ENCODE data around the gene ADARB1. TPM values are rescaled to one million over a fixed set of nuclear protein-coding genes. Genes with fewer than 3 reads are reported as not detected.

The ADARB1 gene
- total and polyA plus RNA-seq, 2 of the 4 experiments (the other 2 are of a cell fraction), result 39.8 to 47.3 TPM

DNA sequence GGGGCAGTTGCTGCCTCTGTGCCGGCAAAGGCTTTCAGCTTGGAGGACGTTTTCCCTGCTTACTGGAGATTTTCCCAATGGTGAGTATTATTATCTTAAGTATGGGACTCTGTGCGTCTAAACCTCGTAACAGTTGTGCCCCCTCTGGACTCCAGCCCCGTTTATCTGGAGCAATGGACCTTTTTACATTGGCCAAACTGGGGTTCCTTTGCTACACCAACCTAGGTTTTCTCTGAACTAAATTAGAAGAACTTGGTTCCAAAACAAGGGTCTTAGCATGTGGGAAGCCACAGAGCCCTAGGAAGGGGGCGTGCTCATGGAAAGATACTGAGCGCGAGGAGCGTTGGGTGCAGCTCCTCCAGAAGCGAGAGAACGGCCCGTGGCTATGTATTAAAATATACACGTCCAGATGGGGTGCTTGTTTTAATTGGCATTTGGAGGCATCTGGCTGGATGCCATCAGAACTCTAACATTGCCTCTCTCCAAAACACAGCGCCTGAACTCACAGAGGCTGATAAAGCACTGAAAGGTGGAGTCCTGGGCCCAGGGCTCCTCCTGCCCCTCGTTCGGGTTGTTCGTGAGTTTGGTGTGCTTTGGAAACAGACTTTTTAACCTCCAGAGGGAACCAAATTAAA, 184.9 kb downstream of the ADARB1 start:
- DNase-seq, result no peak
- WGBS, 2 experiments (ENCODE audit: extremely low coverage in 2 of 2, insufficient read length in 1 of 2), result no CpG with 5 or more reads among the region's 17 CpGs
- peaks cover 7% of the 10 kb centered on the region; the same call in 1 of the 2 replicates for H3K9me1 ChIP-seq (ENCODE audit: insufficient read depth, low read length)
- H2BK5ac ChIP-seq (ENCODE audit: low read depth, low read length, poor library complexity, severe bottlenecking), result no peak overlapping the region
- BruUV-seq (replicated peaks), result no TSS peak
- intact Hi-C loops (cut with micrococcal nuclease), result no loop called here
- no peak overlapping the region for H4K5ac ChIP-seq (ENCODE audit: low read depth, low read length)
- H3K4me1 ChIP-seq (ENCODE audit: control insufficient read depth, insufficient read depth, low read length), result peaks cover 2% of the 10 kb centered on the region; the same call in 1 of the 2 replicates
- H3K4ac ChIP-seq (ENCODE audit: low read depth, low read length), result no peak overlapping the region
- no peak overlapping the region for H3K14ac ChIP-seq (replicated peaks; ENCODE audit: low read depth, low read length)
- H4K20me1 ChIP-seq (ENCODE audit: insufficient read depth, low read length), result peaks cover 20% of the 10 kb centered on the region; the same call in 1 of the 2 replicates
- H2BK20ac ChIP-seq (ENCODE audit: low read depth, low read length), result no peak overlapping the region
- no peak overlapping the region for H4K8ac ChIP-seq (ENCODE audit: low read depth in 2 of 2, low read length in 2 of 2)
- dilution Hi-C loops (cut with HindIII; ENCODE audit: low sequenced_read_pairs, unreplicated experiment), result no loop called here
- ChIA-PET CTCF (no interaction called here), POLR2A (ENCODE audit: unreplicated experiment) (no interaction called here)
- H3K18ac ChIP-seq (ENCODE audit: low read depth, low read length), result no peak overlapping the region
- no peak overlapping the region for H3K9ac ChIP-seq (ENCODE audit: low read depth, low read length)
- peaks cover 19% of the 10 kb centered on the region for H3K27me3 ChIP-seq (ENCODE audit: control insufficient read depth, insufficient read depth, low read length)
- H3K36me3 ChIP-seq (ENCODE audit: control insufficient read depth, insufficient read depth, low read length), result peaks cover 20% of the 10 kb centered on the region
- no peak overlapping the region for H4K91ac ChIP-seq (ENCODE audit: insufficient read depth, low read depth, low read length)
- in situ Hi-C loops (cut with MboI; ENCODE audit: low sequenced_read_pairs), result no loop called here
- H2BK15ac ChIP-seq (ENCODE audit: low read depth, low read length), result no peak overlapping the region
- no peak overlapping the region for H3K56ac ChIP-seq (ENCODE audit: extremely low read depth, insufficient read depth, low read length)
- TF ChIP-seq POLR2A (IDR thresholded peaks at IDR 0.05; ENCODE audit: low read depth, low read length) (no peak), MXI1 (IDR thresholded peaks at IDR 0.05; ENCODE audit: borderline replicate concordance, low read depth, low read length) (no peak), RCOR1 (IDR thresholded peaks at IDR 0.05; ENCODE audit: insufficient replicate concordance, low read length) (no peak)
- H3K9me3 ChIP-seq (ENCODE audit: control insufficient read depth, insufficient read depth, low read length), result no peaks in the 10 kb centered on the region
- H2AK9ac ChIP-seq (replicated peaks; ENCODE audit: low read depth, low read length, poor library complexity), result no peak overlapping the region
- peaks cover 0 to 7% of the 10 kb centered on the region in 2 experiments; a peak in 1 of 4 replicates for H3K79me1 ChIP-seq (ENCODE audit: low read depth in 1 of 2, low read length in 2 of 2)
- H2AFZ ChIP-seq (replicated peaks; ENCODE audit: low read length, poor library complexity), result no peak overlapping the region
- H3K4me2 ChIP-seq (ENCODE audit: low read depth, low read length), result no peak overlapping the region
- H3K23ac ChIP-seq (ENCODE audit: low read depth, low read length), result no peak overlapping the region
- no peak overlapping the region for H2BK120ac ChIP-seq (ENCODE audit: low read depth, low read length)
- ATAC-seq (ENCODE audit: low read depth), result no peak
- H3K4me3 ChIP-seq (ENCODE audit: insufficient read depth, low read depth, low read length), result no peak overlapping the region
- no peak overlapping the region for H3K27ac ChIP-seq (ENCODE audit: insufficient read depth, low read length)
- no peak overlapping the region for H2AK5ac ChIP-seq (ENCODE audit: low read depth, low read length)

Data from IMR-90 (cell line).